C4-2B (cell line): ENCODE data around the gene NKD1.

Source experiments
- H3K27ac ChIP-seq: fragments of 450-650 bp; 2 replicates; pipeline ENCODE4 v1.5.1; 2017
- ZFX ChIP-seq: fragments of 450-650 bp; IDR thresholded peaks from 2 replicates; pipeline ENCODE4 v1.6.1; 2017
- TF ChIP-seq, protein P1 (sequence below): fragments of 450-650 bp; conservative IDR thresholded peaks from 2 replicates; pipeline ENCODE4 v1.5.1; 2017; ENCODE audit warnings: mild to moderate bottlenecking

The NKD1 gene

DNA sequence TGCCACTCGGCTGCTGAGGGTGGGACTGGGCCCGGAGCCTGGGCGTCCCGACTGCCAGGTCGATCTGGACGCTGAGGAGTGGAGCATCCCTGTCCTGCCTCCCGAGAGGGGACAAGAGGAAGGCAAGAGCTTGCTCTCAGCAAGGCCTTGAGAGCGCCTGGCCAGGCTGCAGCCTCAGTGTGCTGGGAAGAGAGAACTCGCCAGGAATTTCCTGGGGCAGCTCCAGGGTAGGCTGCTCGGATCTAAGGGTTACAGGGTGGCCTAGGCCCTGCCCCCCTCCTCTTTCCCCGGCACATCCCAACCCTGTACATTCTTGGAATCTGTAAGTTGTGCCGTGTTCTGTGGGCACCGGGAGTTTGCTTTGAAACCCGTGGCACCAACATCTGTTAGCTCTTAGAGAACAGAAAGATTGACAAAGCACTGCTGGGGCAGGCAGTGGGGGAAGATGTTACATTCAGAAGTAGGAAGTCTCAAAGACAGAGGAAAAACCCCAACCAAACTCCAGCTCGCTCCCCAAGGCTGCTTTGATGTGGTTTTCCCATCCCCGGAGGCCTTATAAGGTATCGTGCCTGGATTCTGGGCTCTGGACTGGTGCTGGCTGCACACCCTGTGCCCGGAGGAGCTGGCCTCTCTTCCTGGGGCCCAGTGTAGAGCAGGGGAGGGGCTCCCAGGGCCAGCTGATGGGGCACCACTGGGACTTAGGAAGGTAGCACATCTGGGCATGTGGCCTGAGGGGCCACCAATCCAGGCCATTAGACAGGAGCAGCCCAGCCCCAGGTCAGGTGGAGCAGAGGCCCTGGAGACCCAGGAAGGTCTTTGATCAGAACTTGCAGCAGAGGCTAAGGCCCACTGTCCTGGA, 55.2 kb downstream of the NKD1 start:
- TF ChIP-seq, protein P1, sequence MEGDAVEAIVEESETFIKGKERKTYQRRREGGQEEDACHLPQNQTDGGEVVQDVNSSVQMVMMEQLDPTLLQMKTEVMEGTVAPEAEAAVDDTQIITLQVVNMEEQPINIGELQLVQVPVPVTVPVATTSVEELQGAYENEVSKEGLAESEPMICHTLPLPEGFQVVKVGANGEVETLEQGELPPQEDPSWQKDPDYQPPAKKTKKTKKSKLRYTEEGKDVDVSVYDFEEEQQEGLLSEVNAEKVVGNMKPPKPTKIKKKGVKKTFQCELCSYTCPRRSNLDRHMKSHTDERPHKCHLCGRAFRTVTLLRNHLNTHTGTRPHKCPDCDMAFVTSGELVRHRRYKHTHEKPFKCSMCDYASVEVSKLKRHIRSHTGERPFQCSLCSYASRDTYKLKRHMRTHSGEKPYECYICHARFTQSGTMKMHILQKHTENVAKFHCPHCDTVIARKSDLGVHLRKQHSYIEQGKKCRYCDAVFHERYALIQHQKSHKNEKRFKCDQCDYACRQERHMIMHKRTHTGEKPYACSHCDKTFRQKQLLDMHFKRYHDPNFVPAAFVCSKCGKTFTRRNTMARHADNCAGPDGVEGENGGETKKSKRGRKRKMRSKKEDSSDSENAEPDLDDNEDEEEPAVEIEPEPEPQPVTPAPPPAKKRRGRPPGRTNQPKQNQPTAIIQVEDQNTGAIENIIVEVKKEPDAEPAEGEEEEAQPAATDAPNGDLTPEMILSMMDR: no peak
- no peak for TF ChIP-seq ZFX
- peak overlapping the region; percentile 1; the same call in 1 of the 2 replicates for H3K27ac ChIP-seq

DNA sequence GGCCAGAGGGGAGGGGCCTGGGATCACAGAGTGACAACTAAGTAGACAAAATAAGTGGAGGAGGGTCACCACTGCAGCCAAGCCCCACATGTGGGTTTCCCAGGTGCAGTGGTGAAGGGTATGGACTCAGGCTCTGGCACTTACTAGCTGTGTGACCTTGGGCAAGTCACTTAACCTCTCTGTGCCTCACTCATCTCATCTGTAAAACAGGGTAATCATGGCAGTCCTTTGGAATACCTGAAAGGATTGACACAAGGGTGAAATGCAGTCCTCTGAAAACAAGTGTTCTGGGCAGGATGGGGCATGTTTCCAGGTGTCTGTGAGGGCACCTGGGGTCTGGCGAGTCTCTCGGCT, 55.8 kb downstream of the NKD1 start:
- H3K27ac ChIP-seq: no peak overlapping the region
- TF ChIP-seq ZFX: no peak
- TF ChIP-seq, protein P1: no peak

DNA sequence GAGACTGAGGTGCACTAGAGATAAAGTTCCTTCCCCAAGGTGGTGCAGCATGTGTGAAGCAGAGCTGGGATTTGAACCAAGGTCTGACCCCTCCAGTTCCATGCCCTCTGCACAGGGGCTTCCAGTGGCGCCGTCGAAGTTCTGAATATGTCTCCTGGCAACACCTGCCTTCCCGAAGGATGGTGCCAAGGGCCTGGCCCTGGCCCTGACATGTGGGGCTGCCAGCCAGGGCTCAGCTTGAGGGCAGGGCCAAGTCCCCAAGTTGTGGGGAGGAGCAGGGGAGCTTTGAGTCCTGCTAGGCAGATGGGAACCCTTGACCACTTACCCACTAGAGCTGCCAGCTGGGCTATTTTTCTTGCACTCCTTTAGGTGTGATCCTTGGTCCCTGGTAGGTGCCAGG, 56.4 kb downstream of the NKD1 start:
- no peak overlapping the region for H3K27ac ChIP-seq
- TF ChIP-seq, protein P1: no peak
- no peak for TF ChIP-seq ZFX

DNA sequence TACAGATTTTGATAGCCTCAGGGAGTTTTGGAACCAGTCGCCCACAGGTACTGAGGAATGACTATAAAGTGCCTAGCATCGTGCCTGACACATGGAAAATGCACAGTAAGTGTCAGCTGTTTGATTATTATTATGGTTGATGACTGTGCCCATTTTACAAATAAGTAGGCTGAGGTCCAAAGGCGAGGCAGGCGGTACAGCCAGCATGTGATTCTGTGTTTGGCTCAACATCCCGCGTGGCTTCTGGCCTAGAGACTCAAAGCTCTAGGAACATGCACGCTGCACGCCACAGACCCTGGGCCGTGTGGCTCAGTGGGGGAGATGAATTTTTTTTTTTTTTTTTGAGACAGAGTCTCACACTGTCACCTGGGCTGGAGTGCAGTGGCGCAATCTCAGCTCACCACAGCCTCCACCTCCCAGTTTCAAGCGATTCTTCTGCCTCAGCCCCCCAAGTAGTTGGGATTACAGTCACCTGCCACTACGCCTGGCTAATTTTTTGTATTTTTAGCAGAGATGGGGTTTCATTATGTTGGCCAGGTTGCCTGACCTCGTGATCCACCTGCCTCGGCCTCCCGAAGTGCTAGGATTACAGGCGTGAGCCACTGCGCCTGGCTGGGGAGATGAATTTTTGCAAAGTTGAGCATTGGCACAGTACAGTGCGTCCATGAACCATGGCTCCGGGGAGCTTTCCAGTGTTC, 57.7 kb downstream of the NKD1 start:
- TF ChIP-seq, protein P1: no peak
- TF ChIP-seq ZFX: no peak
- no peak overlapping the region for H3K27ac ChIP-seq

DNA sequence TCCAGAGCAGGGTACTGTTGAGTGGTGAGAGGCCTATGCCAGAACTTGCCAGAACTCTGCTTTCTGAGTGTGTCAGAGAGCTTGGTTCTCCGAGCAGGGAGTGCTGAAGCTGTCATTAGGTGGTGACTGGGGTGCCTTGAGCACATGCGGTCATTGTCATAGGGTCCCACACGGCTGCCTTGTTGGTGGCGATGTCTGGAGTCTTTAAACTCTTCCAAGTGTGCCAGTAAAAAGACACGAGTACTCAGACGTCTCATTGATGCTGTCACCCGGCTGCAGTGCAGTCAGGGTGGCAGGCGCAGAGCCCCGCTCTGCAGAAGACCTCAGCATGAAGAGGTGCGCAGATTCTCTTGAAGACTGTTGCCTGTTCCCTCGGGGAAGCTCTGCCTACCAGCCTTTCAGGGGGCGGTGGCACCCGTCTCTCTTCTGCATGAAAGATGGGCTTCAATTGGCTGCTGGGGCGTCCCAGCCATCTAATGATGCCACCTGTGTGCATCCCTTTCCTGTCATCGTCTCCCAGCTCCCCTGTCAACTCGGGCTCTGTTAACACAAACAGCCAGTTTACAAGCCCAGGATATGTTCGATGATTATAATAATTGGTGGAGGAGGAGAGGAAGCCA, 58.3 kb downstream of the NKD1 start:
- no peak overlapping the region for H3K27ac ChIP-seq
- no peak for TF ChIP-seq ZFX
- TF ChIP-seq, protein P1: no peak

DNA sequence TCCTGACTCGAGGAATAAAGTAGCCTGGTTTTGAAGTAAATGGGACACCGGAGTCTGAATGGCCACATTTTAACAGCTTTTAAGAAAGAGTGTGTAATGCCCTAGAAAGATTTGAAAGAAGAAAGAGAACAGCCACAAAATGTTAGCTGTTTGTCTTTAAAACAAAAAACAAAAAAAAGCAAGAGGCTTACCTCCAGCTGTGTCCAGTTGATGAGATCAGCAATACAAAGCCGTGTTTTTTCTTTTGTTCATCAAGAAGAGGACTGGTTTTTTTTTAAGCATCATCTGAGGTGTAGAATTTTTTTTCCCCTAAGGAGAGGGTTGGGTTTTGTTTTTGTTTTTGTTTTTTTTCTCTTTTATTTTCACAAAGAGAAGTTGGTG, 58.8 kb downstream of the NKD1 start:
- no peak for TF ChIP-seq ZFX
- no peak overlapping the region for H3K27ac ChIP-seq

DNA sequence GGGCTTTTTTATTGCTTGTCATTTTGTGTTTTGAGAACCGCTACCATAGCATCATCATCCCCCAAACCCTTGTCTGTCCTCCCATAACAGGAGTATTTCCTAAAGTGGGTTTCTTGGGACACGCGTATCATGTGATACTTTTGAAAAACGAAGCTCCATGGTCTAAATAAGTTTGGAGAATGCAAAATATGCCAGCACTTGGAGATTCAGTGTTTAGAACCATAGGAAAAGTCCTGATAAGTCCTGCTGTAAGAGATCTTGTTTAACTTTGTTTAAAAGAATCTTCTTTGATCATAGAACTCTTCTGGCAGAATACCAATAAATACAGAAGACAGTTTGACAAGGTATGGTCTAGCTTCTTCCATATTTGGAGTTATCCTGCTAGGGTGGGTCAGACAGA, 59.3 kb downstream of the NKD1 start:
- no peak overlapping the region for H3K27ac ChIP-seq
- TF ChIP-seq ZFX: no peak
- TF ChIP-seq, protein P1: no peak
